Measurements from ENCODE around the gene TXNDC11.

Gene TXNDC11

DNA sequence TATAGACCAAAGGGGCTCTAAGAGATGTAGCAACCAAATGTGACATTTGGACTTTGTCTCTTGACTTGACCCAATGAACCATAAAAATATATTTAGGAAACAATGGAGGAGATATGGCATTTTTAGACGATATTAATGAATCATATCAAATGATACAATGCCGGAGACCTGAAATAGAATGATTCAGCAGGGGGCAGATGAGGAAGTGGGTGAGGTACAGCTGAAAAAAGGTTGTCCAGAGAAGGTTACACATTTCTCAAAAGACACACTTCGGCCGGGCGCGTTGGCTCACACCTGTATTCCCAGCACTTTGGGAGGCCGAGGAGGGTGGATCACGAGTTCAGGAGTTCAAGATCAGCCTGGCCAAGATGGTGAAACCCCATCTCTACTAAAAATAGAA is 90.9 kb downstream of the TXNDC11 start:
- DNase-seq, result no peak

DNA sequence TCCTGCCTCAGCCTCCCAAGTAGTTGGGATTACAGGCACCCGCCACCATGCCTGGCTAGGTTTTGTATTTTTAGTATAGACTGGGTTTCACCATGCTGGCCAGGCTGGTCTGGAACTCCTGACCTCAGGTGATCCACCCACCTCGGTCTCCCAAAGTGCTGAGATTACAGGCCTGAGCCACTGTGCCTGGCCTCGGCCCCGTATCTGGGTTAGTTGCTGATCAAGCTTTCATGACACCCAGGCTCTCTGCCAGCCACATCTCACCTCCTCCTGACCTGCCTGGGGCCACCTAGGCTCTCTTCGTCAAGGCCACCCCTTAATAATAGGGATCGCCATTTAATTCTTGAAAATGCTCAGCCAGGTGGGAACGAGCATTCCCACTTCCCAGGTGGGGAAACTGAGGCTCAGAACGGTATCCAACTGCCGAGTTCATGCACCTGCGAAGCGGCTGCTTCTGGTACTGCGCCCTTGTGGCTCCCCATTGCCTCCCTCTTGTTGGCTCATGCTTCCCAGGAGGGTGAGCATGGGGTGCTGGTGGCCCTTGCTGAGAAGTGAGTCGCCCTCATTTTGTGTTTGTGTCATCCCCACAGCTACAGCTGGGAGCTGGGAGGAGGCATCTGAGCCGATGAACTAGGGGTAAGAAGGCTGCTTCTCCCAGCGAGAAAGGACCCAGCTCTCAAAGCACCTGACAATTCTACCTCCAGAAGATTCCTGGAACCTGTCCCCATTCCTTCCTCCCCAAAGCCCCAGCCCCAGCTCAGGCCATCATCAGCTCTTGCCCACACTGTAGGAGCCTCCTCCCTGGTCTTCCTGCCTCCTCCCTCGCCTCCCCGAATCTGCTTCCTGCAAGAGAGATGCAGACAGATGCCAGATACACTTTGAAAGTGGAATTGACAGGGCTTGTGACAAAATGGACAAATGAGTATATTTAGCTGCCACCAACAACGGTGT is 91.7 kb downstream of the TXNDC11 start:
- DNase-seq, result no peak

DNA sequence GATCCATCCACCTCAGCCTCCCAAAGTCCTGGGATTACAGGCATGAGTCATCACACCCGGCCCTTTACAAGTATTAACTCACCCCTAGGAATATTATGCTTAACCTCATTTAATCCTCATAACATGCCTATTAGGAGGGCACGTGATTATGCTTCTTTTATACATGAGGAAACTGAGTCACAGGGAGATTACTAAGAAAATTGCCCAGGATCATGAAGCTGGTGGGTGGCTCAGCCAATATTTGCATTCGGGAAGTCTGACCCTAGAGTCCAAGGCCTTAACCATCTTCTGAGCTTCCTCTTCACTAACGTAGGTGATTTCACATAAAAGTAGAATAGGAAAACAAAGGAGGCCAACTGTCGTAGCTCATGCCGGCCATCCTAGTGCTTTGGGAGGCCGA is 93.4 kb downstream of the TXNDC11 start:
- no peak for DNase-seq

- DNase-seq, result no peak
Measured at GRCh38 chr16:11642765-11643116, 99.9 kb downstream of the TXNDC11 start.

DNA sequence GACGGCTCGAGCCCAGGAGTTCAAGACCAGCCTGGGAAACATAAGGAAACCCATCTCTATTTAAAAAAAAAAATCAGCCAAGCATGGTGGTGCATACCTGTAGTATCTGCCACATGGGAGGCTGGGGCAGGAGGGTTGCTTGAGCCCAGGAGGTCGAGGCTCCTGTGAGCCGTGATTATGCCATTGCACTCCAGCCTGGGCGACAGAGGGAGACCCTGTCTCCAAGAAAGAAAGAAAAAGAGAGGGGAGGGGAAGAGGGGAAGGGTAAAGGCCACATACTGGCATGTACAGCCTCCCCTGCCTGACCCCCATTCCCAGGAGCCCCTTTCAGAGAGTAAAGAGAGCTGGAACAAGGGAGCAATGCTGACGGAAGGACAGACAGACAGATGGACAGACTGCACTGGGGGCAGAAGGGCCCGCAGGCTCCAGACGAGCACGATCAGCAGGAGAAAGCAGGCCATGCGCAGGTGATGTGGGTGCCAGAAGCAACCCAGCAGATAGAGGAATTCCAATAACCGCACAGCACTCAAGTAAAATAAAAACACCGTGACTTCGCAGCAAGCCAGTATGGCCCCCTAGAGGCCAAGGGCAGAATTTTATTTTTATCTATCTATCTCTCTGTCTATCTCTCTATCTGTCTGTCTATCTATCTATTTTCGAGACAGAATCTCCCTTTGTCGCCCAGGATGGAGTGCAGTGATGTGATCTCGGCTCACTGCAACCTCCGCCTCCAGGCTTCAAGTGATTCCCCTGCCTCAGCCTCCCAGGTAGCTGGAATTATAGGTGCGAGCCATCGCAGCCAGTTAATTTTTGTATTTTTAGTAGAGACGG is 101.5 kb downstream of the TXNDC11 start:
- no peak for DNase-seq

DNA sequence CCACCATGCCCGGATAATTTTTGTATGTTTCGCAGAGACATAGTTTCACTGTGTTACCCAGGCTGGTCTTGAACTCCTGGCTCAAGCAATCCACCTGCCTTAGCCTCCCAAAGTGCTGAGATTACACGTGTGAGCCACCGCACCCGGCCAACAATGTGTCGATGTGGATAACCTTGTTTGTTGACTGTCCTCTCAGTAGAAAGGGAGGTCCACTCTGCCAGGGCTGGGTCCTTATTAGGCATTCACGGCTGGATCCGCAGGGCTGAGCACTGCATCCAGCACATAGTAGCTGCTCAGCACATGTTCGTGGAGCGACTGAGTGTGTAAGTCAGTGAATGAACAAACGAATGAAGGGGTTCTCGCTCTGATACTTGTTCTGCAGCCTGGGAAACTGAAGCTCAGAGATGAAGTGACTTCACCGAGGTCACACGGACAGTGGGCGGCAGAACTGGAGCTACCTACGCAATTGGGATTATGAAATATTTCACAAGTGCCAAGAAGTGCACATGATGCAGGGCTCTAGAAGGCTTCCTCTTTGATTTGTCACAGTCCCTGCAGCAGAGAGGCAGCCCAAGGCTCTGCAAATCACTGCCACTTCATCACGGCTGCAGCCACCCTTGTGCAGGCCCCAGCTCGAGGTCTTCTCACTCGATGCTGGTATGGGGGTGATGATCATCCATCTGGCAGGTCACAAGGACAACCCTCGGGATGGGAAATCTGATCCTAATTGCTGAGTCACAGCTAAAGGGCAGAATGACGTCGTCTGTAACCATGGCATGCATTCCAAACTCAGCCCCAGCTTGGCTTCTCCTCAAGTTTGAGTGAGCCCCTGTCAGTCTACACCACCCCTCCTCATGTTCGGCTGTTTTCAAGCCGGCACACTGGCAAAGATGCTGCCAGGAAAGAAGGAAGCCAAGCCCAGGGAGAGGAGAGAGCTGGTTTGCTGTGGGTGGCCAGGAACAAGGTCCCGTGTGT is 102.4 kb downstream of the TXNDC11 start:
- DNase-seq, result peak; percentile 81

DNA sequence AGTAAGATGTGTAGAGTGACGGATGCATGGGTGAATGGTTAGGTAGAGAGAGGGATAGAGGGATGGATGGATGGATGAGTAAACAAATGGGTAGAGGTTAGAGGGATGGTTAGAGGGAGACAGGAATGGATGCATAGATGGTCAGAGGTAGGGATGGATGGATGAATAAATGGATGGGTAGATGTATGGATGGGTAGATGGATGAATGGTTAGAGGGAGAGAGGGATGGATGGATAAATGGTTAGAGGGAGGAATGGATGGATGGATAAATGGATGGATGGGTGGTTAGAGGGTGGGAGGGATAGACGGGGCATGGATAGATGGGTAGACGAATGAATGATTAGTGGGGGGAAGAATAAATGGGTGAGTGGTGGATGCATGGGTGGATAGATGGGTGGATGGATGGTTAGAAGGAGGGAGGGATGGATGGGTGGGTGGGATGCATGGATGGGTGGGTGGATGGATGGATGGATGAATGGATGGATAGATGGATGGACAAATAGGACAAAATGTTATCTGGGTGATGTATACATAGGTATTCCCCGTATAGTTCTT is 103.6 kb downstream of the TXNDC11 start:
- DNase-seq, result no peak

GRCh38 chr16:11638140-11638539 is 104.5 kb downstream of the TXNDC11 start:
- no peak for DNase-seq

DNA sequence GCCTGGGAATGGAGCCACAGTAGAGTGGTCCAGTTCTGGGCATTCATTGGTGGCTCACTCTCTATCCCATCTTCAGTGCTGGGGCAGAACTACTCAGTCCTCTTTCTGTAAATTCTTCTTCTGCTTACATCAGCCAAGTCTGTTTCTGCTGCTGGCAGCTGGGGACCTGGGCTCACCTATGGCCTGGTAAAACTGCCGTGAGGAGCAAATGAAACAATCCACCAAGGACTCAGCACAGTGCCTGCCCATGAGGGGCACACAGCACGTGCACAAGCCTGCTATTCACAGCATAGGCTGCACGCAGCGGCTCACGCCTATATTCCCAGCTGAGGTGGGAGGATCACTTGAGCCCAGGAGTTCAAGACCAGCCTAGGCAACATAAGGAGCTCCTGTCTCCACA is 105.3 kb downstream of the TXNDC11 start:
- DNase-seq, result no peak

GRCh38 chr16:11636172-11636721 is 106.4 kb downstream of the TXNDC11 start:
- DNase-seq, result no peak

- DNase-seq, result no peak
Measured at GRCh38 chr16:11635679-11636171, 106.9 kb downstream of the TXNDC11 start.

DNA sequence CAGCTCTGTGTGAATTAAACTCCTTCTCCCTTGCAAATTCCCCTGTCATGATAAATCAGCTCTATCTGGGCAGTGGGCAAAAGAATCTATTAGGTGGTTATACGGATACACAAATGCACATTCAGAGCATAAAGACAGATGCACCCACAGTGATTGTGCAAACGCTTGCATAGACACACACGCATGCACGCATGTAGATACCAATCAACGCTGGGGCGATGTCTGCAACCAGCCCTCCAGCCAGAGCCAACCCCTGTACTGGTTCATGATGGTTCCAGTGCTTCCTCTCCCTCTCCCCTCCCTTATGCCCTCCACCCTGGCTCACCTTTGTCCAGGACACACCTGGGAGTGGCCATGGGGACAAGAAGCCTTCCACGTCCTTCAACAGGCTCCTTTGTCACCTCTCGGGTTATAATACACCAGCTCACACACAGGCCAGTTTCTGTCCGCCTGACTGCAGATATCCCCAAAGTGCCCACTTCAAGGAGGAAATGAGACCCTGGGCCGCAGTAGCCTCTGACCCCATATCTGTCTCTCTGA is 107.5 kb downstream of the TXNDC11 start:
- no peak for DNase-seq

DNA sequence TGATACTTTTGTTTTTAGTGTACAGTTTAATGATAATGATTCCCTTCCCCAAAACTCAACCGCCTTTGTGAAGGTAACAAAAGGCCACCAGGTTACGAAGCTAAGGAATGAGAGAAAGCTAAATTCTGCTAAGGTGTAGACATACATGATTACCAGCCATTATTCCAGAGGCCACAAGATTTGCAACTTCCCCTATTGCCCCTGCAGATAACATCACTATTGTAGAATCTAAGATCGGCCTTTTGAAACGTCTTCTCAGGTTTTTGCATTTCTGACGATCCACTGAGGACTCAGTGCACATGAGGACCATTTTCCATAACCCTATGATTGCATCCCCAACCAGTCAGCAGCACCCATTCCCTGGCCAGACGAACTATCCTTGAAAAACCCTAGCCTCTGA is 108.3 kb downstream of the TXNDC11 start:
- DNase-seq, result no peak

- DNase-seq, result no peak
Measured at GRCh38 chr16:11633113-11633512, 109.5 kb downstream of the TXNDC11 start.

DNA sequence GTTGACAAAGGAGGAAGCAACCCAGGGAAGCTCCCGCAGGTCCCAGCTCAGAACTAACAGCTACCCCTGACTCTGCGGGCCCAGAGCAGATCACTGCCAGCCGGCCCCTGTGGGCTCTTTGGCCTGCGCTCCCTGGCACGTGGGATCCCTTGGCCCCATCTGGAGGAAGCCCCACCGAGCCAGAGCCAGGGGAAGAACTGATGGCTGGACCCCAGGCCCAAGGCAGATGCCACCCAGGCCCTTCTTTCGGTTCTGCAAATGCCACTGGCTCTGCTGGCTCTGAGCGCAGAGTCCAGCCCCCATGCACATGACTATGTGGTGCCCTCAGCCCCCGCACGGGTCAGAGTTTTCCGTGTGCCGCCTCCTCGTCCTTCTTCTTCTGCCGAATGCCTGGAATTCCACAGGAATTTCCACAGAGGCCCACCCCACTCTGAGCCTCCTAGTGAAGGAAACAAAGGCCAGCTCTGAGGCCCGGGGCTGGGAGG is 110.2 kb downstream of the TXNDC11 start:
- DNase-seq, result no peak

DNA sequence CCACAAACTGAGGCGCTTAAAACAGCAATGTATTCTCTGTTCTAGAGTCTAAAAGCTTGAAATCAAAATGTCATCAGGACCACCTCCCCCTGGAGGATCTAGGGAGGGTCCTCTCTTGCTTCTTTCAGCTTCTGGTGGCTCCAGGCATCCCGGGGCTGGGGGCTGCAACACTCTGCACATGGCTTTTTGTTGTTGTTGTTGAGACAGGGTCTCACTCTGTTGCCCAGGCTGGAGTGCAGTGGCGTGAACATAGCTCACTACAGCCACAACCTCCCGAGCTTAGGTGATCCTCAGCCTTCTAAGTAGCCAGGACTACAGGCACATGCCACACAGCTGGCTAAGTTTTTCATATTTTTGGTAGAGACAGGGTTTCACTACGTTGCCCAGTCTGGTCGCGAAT is 111.4 kb downstream of the TXNDC11 start:
- no peak for DNase-seq

DNA sequence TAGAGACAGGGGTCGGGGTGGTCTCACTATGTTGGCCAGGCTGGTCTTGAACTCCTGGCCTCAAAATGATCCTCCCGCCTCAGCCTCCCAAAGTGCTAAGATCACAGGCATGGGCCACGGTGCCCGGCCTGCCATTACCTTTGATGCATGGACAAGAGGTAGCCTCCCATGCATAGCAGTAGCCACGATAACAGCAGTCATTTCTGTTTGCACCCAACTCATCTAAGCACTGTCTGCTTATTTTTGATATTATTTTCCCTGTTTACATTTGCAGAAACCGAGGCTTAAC is 111.9 kb downstream of the TXNDC11 start:
- DNase-seq, result no peak

DNA sequence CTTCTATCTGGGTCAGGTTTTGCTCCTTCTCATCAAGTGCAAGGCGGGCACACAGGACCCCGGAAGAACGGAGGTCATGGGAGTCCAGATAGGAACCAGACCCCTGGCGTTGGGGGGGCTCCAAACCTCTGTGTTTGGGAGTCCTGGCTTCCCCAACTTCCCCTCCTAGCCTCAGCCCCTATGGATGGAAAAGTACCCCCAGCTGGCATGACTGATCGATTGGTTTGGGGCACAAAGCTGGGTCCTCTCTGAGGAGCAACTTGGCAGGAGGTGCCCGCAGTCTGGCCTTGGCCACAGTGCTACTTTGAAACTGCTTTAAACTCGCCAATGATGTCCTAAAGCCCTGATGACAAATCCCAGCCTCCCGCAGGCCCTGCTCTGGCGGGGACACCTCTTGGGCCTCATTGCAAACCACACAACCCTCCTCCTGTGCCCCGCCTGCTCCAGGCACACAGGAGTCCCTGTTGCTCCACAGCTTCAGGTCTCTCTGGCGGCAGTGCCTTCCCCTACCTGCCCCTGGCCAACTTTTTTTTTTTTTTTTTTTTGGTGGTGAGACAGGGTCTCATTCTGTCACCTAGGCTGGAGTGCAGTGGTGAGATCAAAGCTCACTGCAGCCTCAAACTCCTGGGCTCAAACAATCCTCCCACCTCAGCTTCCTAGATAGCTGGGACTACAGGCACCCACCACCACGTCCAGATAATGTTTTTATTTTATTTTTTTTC is 112.5 kb downstream of the TXNDC11 start:
- no peak for DNase-seq
